GM23338 (cell line): ENCODE measurements around the gene TAF4. TPM values are rescaled to one million over a fixed set of nuclear protein-coding genes. Genes with fewer than 3 reads are reported as not detected.

Experiments
- ATAC-seq: fragments of 200-7000 bp; cut with Tn5 transposase; 3 replicates; pipeline ENCODE4 v1.9.1; 2020
- DNase-seq: peaks from one replicate; pipeline ENCODE4 v3.0.0-alpha.2; 2015; ENCODE audit warnings: low spot score
- H2AFZ ChIP-seq: fragments of 200-600 bp; sonication (generic); 2 replicates; pipeline ENCODE4 v1.8.0; 2016; ENCODE audit warnings: antibody characterized with exemption, mild to moderate bottlenecking, moderate library complexity
- H3F3A ChIP-seq: fragments of 200-600 bp; sonication (generic); replicated peaks from 2 replicates; pipeline ENCODE4 v1.8.0; 2017; ENCODE audit warnings: antibody characterized with exemption, mixed run types, low read depth
- H3K27ac ChIP-seq: fragments of 200-600 bp; sonication (generic); 2 replicates; pipeline ENCODE4 v1.6.1; 2016; ENCODE audit warnings: low read depth
- H3K27me3 ChIP-seq: fragments of 200-600 bp; sonication (generic); 2 replicates; pipeline ENCODE4 v1.8.0; 2016; ENCODE audit warnings: mild to moderate bottlenecking, mixed run types, moderate library complexity; ENCODE audit not compliant: insufficient read depth
- H3K36me3 ChIP-seq: fragments of 200-600 bp; sonication (generic); 2 replicates; pipeline ENCODE4 v1.8.0; 2016; ENCODE audit warnings: mild to moderate bottlenecking; ENCODE audit not compliant: insufficient read depth
- H3K4me1 ChIP-seq: fragments of 200-600 bp; sonication (generic); 2 replicates; pipeline ENCODE4 v1.8.0; 2016; ENCODE audit warnings: mild to moderate bottlenecking, moderate library complexity; ENCODE audit not compliant: insufficient read depth
- H3K4me2 ChIP-seq: fragments of 200-600 bp; sonication (generic); 2 replicates; pipeline ENCODE4 v1.7.1; 2017; ENCODE audit warnings: mixed run types
- H3K4me3 ChIP-seq: fragments of 200-600 bp; sonication (generic); 2 replicates; pipeline ENCODE4 v1.6.1; 2016; ENCODE audit warnings: mixed run types
- H3K79me2 ChIP-seq: fragments of 200-600 bp; sonication (generic); replicated peaks from 2 replicates; pipeline ENCODE4 v1.8.0; 2017; ENCODE audit warnings: mild to moderate bottlenecking; ENCODE audit not compliant: insufficient read depth
- H3K9me2 ChIP-seq: fragments of 200-600 bp; sonication (generic); 2 replicates; pipeline ENCODE4 v1.8.0; 2017; ENCODE audit not compliant: insufficient read depth
- H4K20me1 ChIP-seq: fragments of 200-600 bp; sonication (generic); replicated peaks from 2 replicates; pipeline ENCODE4 v1.8.0; 2017; ENCODE audit warnings: mild to moderate bottlenecking; ENCODE audit not compliant: insufficient read depth
- H3K27ac Mint-ChIP-seq: 2 replicates; pipeline ENCODE4 v1.8.0; 2020; ENCODE audit warnings: inconsistent platforms, mild to moderate bottlenecking, moderate library complexity, mixed read lengths
- H3K27me3 Mint-ChIP-seq: 3 replicates; pipeline ENCODE4 v1.8.0; 2022; ENCODE audit warnings: low read depth, mild to moderate bottlenecking, moderate library complexity, mixed read lengths, inconsistent platforms; ENCODE audit not compliant: insufficient read depth, poor library complexity
- H3K36me3 Mint-ChIP-seq: 3 replicates; pipeline ENCODE4 v1.8.0; 2021; ENCODE audit warnings: low read depth, mild to moderate bottlenecking, inconsistent platforms, moderate library complexity, mixed read lengths
- H3K4me1 Mint-ChIP-seq: 3 replicates; pipeline ENCODE4 v1.8.0; 2020; ENCODE audit warnings: mild to moderate bottlenecking, inconsistent platforms, mixed read lengths
- H3K4me3 Mint-ChIP-seq: 3 replicates; pipeline ENCODE4 v1.8.0; 2021; ENCODE audit warnings: moderate library complexity, mild to moderate bottlenecking, inconsistent platforms, mixed read lengths
- H3K9me3 Mint-ChIP-seq: 3 replicates; pipeline ENCODE4 v1.8.0; 2020; ENCODE audit warnings: moderate library complexity, mild to moderate bottlenecking, inconsistent platforms, mixed read lengths
- CREB1 ChIP-seq: fragments of 250-450 bp; sonication (Bioruptor Pico); IDR thresholded peaks from 2 replicates; pipeline ENCODE4 v1.5.0; 2020; ENCODE audit warnings: low read depth, mild to moderate bottlenecking, moderate library complexity
- EZH2 ChIP-seq: fragments of 200-600 bp; sonication (generic); IDR thresholded peaks from one replicate; pipeline ENCODE4 v1.8.0; 2017; ENCODE audit warnings: antibody characterized with exemption, mild to moderate bottlenecking, low read depth; ENCODE audit not compliant: unreplicated experiment
- EZH2phosphoT487 ChIP-seq: fragments of 200-600 bp; sonication (generic); IDR thresholded peaks from one replicate; pipeline ENCODE4 v1.8.1; 2018; ENCODE audit warnings: antibody characterized with exemption; ENCODE audit not compliant: unreplicated experiment
- JUNB ChIP-seq: IDR thresholded peaks from one replicate; pipeline ENCODE4 v1.6.1; 2016; ENCODE audit warnings: antibody characterized with exemption; ENCODE audit not compliant: unreplicated experiment
- NANOG ChIP-seq: IDR thresholded peaks from 2 replicates; pipeline ENCODE4 v1.6.1; 2016; ENCODE audit warnings: antibody characterized with exemption, borderline replicate concordance
- POLR2AphosphoS5 ChIP-seq: IDR thresholded peaks from 2 replicates; pipeline ENCODE4 v1.6.1; 2016; ENCODE audit warnings: antibody characterized with exemption, low read depth
- STAT1 ChIP-seq: IDR thresholded peaks from one replicate; pipeline ENCODE4 v1.6.1; 2016; ENCODE audit warnings: antibody characterized with exemption; ENCODE audit not compliant: unreplicated experiment
- ZNF114 ChIP-seq: fragments of 250-450 bp; sonication (Bioruptor Pico); IDR thresholded peaks from 2 replicates; pipeline ENCODE4 v1.5.0; 2020; ENCODE audit warnings: mild to moderate bottlenecking, moderate library complexity
- ZNF331 ChIP-seq: fragments of 250-450 bp; sonication (Bioruptor Pico); IDR thresholded peaks from 2 replicates; pipeline ENCODE4 v1.5.0; 2020; ENCODE audit warnings: low read depth, mild to moderate bottlenecking, moderate library complexity
- polyA plus RNA-seq: library from polyadenylated mRNA; unstranded; fragments of >200 nt; fragmentation: Nextera tagmentation; extraction: Ambion mirVana; gene quantifications from 2 replicates; pipeline ENCODE4 v1.2.1, GENCODE V29; 2016
- total RNA-seq: library from RNA; depleted of rRNA; stranded (reverse); fragments of >200 nt; shearing (Covaris generic); gene quantifications from 2 replicates; pipeline ENCODE4 v1.2.3, GENCODE V29; 2014
- TF ChIP-seq, protein P1 (sequence below), 2 experiments: fragments of 200-600 bp in 1 of 2; sonication (generic) in 1 of 2; conservative IDR thresholded peaks; 2 replicates each; pipeline versions ENCODE4 v1.5.1 to v1.6.1; 2016 to 2017; ENCODE audit warnings: antibody characterized with exemption in 2 of 2, low read depth in 2 of 2, mild to moderate bottlenecking in 2 of 2, moderate library complexity in 1 of 2
- TF ChIP-seq, protein P2 (sequence below): IDR thresholded peaks from one replicate; pipeline ENCODE4 v1.6.1; 2018; ENCODE audit warnings: antibody characterized with exemption; ENCODE audit not compliant: unreplicated experiment
- TF ChIP-seq, protein P3 (sequence below): IDR thresholded peaks from 2 replicates; pipeline ENCODE4 v1.6.1; 2016; ENCODE audit warnings: antibody characterized with exemption
- TF ChIP-seq, protein P4 (sequence below): fragments of 250-450 bp; sonication (Bioruptor Pico); IDR thresholded peaks from 2 replicates; pipeline ENCODE4 v1.5.0; 2020; ENCODE audit warnings: mild to moderate bottlenecking, moderate library complexity

Gene TAF4
- total and polyA plus RNA-seq, 2 experiments from 2014 or later = 7.2 to 60.0 TPM

DNA sequence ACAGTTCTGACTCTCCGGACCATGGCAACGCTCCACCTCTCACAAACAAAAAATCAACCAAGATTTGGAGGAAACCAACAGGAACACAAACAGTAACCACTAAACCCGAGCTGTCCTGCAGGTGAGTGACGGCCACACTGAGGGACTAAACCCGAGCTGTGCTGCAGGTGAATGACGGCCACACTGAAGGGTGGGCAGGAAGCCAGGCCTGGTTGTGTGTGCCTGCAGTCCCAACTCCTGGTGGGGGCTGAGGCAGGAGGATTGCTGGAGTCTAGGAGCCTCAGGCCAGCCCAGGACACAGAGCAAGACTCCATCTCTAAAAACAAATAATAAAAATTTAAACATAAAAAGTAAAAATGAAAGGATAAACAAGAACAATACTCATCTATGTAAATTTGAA lies 80.6 kb downstream of the TAF4 start:
- no peak for ATAC-seq
- peaks cover 7% of the 10 kb centered on the region; the same call in 2 of the 3 replicates for H3K9me3 Mint-ChIP-seq
- Histone ChIP-seq H3K79me2 (peaks cover 30% of the 10 kb centered on the region), H3K9me2 (no peaks in the 10 kb centered on the region), H3K4me2 (no peak overlapping the region), H3K4me1 (no peaks in the 10 kb centered on the region), H3K27ac (no peak overlapping the region), H3F3A (no peaks in the 10 kb centered on the region), H4K20me1 (peaks cover 8% of the 10 kb centered on the region), H2AFZ (no peak overlapping the region), H3K4me3 (no peak overlapping the region), H3K36me3 (no peaks in the 10 kb centered on the region), H3K27me3 (no peaks in the 10 kb centered on the region)
- H3K27ac Mint-ChIP-seq = no peak overlapping the region
- DNase-seq = no peak
- no peak overlapping the region for H3K4me3 Mint-ChIP-seq
- no peaks in the 10 kb centered on the region; the same call in 2 of the 3 replicates for H3K4me1 Mint-ChIP-seq
- TF ChIP-seq EZH2phosphoT487 (no peak), STAT1 (no peak), EZH2 (no peak), ZNF114 (CRISPR knock-in tag) (no peak), ZNF331 (no peak), NANOG (no peak), POLR2AphosphoS5 (no peak), CREB1 (CRISPR knock-in tag) (no peak), JUNB (no peak)
- TF ChIP-seq, protein P1, sequence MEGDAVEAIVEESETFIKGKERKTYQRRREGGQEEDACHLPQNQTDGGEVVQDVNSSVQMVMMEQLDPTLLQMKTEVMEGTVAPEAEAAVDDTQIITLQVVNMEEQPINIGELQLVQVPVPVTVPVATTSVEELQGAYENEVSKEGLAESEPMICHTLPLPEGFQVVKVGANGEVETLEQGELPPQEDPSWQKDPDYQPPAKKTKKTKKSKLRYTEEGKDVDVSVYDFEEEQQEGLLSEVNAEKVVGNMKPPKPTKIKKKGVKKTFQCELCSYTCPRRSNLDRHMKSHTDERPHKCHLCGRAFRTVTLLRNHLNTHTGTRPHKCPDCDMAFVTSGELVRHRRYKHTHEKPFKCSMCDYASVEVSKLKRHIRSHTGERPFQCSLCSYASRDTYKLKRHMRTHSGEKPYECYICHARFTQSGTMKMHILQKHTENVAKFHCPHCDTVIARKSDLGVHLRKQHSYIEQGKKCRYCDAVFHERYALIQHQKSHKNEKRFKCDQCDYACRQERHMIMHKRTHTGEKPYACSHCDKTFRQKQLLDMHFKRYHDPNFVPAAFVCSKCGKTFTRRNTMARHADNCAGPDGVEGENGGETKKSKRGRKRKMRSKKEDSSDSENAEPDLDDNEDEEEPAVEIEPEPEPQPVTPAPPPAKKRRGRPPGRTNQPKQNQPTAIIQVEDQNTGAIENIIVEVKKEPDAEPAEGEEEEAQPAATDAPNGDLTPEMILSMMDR (conservative IDR thresholded peaks at IDR 0.05; ENCODE audit: low read depth in 2 of 2) = no peak
- TF ChIP-seq, protein P2, sequence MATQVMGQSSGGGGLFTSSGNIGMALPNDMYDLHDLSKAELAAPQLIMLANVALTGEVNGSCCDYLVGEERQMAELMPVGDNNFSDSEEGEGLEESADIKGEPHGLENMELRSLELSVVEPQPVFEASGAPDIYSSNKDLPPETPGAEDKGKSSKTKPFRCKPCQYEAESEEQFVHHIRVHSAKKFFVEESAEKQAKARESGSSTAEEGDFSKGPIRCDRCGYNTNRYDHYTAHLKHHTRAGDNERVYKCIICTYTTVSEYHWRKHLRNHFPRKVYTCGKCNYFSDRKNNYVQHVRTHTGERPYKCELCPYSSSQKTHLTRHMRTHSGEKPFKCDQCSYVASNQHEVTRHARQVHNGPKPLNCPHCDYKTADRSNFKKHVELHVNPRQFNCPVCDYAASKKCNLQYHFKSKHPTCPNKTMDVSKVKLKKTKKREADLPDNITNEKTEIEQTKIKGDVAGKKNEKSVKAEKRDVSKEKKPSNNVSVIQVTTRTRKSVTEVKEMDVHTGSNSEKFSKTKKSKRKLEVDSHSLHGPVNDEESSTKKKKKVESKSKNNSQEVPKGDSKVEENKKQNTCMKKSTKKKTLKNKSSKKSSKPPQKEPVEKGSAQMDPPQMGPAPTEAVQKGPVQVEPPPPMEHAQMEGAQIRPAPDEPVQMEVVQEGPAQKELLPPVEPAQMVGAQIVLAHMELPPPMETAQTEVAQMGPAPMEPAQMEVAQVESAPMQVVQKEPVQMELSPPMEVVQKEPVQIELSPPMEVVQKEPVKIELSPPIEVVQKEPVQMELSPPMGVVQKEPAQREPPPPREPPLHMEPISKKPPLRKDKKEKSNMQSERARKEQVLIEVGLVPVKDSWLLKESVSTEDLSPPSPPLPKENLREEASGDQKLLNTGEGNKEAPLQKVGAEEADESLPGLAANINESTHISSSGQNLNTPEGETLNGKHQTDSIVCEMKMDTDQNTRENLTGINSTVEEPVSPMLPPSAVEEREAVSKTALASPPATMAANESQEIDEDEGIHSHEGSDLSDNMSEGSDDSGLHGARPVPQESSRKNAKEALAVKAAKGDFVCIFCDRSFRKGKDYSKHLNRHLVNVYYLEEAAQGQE = no peak
- TF ChIP-seq, protein P3, sequence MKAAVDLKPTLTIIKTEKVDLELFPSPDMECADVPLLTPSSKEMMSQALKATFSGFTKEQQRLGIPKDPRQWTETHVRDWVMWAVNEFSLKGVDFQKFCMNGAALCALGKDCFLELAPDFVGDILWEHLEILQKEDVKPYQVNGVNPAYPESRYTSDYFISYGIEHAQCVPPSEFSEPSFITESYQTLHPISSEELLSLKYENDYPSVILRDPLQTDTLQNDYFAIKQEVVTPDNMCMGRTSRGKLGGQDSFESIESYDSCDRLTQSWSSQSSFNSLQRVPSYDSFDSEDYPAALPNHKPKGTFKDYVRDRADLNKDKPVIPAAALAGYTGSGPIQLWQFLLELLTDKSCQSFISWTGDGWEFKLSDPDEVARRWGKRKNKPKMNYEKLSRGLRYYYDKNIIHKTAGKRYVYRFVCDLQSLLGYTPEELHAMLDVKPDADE = no peak
- TF ChIP-seq, protein P4, sequence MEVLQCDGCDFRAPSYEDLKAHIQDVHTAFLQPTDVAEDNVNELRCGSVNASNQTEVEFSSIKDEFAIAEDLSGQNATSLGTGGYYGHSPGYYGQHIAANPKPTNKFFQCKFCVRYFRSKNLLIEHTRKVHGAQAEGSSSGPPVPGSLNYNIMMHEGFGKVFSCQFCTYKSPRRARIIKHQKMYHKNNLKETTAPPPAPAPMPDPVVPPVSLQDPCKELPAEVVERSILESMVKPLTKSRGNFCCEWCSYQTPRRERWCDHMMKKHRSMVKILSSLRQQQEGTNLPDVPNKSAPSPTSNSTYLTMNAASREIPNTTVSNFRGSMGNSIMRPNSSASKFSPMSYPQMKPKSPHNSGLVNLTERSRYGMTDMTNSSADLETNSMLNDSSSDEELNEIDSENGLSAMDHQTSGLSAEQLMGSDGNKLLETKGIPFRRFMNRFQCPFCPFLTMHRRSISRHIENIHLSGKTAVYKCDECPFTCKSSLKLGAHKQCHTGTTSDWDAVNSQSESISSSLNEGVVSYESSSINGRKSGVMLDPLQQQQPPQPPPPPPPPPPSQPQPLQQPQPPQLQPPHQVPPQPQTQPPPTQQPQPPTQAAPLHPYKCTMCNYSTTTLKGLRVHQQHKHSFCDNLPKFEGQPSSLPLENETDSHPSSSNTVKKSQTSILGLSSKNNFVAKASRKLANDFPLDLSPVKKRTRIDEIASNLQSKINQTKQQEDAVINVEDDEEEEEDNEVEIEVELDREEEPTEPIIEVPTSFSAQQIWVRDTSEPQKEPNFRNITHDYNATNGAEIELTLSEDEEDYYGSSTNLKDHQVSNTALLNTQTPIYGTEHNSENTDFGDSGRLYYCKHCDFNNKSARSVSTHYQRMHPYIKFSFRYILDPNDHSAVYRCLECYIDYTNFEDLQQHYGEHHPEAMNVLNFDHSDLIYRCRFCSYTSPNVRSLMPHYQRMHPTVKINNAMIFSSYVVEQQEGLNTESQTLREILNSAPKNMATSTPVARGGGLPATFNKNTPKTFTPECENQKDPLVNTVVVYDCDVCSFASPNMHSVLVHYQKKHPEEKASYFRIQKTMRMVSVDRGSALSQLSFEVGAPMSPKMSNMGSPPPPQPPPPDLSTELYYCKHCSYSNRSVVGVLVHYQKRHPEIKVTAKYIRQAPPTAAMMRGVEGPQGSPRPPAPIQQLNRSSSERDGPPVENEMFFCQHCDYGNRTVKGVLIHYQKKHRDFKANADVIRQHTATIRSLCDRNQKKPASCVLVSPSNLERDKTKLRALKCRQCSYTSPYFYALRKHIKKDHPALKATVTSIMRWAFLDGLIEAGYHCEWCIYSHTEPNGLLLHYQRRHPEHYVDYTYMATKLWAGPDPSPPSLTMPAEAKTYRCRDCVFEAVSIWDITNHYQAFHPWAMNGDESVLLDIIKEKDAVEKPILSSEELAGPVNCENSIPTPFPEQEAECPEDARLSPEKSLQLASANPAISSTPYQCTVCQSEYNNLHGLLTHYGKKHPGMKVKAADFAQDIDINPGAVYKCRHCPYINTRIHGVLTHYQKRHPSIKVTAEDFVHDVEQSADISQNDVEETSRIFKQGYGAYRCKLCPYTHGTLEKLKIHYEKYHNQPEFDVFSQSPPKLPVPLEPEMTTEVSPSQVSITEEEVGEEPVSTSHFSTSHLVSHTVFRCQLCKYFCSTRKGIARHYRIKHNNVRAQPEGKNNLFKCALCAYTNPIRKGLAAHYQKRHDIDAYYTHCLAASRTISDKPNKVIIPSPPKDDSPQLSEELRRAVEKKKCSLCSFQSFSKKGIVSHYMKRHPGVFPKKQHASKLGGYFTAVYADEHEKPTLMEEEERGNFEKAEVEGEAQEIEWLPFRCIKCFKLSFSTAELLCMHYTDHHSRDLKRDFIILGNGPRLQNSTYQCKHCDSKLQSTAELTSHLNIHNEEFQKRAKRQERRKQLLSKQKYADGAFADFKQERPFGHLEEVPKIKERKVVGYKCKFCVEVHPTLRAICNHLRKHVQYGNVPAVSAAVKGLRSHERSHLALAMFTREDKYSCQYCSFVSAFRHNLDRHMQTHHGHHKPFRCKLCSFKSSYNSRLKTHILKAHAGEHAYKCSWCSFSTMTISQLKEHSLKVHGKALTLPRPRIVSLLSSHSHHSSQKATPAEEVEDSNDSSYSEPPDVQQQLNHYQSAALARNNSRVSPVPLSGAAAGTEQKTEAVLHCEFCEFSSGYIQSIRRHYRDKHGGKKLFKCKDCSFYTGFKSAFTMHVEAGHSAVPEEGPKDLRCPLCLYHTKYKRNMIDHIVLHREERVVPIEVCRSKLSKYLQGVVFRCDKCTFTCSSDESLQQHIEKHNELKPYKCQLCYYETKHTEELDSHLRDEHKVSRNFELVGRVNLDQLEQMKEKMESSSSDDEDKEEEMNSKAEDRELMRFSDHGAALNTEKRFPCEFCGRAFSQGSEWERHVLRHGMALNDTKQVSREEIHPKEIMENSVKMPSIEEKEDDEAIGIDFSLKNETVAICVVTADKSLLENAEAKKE (CRISPR knock-in tag) = no peak
- H3K27me3 Mint-ChIP-seq = peaks cover 12% of the 10 kb centered on the region
- H3K36me3 Mint-ChIP-seq = peaks cover 57% of the 10 kb centered on the region
